Subcutaneous adipose tissue (tissue), 4 donors: ENCODE measurements around the gene TNFRSF6B. TPM values are rescaled to one million over a fixed set of nuclear protein-coding genes. Genes with fewer than 3 reads are reported as not detected.

Source experiments
- CTCF ChIP-seq: fragments of 450-650 bp; IDR thresholded peaks from one replicate; pipeline ENCODE4 v1.5.1; 2016; ENCODE audit warnings: low read depth, mild to moderate bottlenecking, control low read depth, antibody characterized with exemption, moderate library complexity
- total RNA-seq, 4 donors: library from RNA; depleted of rRNA; stranded (reverse); fragments of >200 nt; gene quantifications; one replicate each; pipeline ENCODE4 v1.1.0, GENCODE V29; 2016

TNFRSF6B gene
- total RNA-seq, 4 donors from 2014 or later = 1.1 to 41.6 (median 10.8) TPM

DNA sequence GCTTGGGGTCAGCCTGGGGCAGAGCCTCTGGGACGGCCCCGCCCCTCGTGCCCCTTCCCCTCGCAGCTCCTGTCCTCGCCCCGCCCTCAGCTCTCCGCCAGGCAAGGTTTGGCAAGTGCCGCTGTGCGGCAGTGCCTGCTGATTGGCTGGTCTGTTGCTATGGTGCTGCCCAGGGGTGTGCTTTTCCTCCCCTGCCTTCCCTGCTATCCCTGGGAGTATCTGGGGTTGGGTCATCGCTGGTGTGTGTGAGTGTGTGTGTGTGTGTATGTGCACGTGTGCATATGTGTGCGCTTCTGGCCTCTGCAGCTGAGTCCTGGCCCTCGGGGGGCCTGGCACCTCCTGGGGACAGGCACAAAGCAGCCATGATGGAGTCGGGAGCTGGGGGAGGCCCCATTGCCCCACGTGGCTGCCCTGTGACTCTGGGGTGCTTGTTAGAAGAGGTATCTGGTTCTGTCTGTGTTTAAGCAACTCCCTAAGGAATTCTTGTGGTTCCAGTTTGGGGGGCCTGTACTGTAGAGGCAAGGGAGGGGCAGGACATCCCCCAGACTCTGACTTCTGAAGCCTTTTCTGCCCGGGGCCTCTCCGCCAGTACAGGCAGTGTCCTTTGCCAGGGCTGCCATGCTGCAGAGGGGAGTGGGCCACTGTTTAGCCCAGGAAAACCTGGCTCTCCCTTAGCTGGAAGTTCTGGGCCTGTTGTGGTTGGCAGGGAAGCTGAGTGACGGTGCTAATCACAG is 31.4 kb upstream of the TNFRSF6B start:
- no peak for TF ChIP-seq CTCF

DNA sequence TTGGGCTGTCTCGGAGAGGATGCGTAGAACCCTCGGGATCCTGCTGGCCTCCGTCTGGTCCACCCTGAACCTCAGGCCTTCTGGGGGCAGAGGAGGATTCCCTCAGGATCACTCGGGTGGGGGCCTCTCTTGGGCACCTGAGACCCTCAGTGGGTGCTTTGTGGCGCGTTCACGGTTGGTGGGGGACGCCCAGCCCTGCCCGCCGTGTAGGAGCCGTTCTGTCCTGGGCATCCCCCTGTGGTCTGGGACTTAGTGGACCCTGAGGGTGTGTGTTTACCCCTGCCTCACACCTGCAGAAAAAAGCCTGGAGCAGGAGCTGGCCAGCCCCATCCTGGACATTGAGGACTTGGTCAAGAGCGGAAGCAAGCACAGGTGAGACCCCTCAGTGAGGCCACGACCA is 30.7 kb upstream of the TNFRSF6B start:
- TF ChIP-seq CTCF = no peak

DNA sequence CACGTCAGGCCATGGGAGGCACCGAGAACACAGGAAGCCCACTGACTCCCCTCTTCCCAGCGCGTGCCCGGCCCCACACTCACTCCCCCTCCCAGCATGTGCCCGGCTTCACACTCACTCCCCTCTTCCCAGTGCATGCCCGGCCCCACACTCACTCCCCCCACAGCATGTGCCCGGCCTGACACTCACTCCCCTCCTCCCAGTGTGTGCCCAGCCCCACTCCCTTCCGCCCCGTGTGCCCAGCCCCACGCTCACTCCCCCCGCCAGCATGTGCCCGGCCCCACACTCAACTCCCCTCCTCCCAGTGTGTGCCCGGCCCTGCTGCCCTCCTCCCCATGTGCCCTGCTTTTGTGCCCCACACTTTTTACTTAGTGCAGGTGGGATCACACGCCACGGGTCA is 28.6 kb upstream of the TNFRSF6B start:
- TF ChIP-seq CTCF = no peak

DNA sequence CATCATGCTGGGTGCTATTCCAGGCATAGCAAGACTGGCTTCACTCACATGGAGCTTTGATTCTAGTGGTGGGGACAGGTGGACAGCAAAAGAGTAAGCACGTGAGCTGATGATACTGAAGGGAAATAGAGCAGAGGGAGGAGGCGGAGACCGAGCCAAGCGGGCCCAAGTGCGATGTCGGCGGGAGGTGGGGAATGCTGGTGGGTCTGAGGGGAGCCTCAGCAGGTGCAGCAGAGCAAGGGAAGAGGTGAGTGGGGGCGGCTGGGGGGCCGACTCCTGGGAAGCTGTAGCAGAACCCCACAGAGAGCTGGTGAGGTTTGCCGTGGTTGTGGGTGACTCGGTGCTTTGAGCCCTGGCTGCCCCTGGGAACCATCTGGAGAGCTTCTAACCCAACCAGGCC is 28.1 kb upstream of the TNFRSF6B start:
- TF ChIP-seq CTCF = no peak

GRCh38 chr20:63672666-63673065 is 23.8 kb upstream of the TNFRSF6B start:
- TF ChIP-seq CTCF = no peak

- TF ChIP-seq CTCF = no peak
Measured at GRCh38 chr20:63673951-63674350, 22.5 kb upstream of the TNFRSF6B start.

GRCh38 chr20:63675681-63676368 is 20.6 kb upstream of the TNFRSF6B start:
- no peak for TF ChIP-seq CTCF
